ENCODE data around the gene KCNN3.

Gene KCNN3

GRCh38 chr1:154813846-154814505 is 56.1 kb downstream of the KCNN3 start:
- DNase-seq (ENCODE audit: low spot score), result no peak

GRCh38 chr1:154813300-154813816 is 56.7 kb downstream of the KCNN3 start:
- no peak for DNase-seq (ENCODE audit: low spot score)

- DNase-seq (ENCODE audit: low spot score), result no peak
These were observed 57.2 kb downstream of the KCNN3 start for GRCh38 chr1:154812877-154813276.

- no peak for DNase-seq (ENCODE audit: low spot score)
These were observed 59.5 kb downstream of the KCNN3 start for GRCh38 chr1:154810571-154810970.

- DNase-seq (ENCODE audit: low spot score), result peak; percentile 82
These were observed 60.4 kb downstream of the KCNN3 start for GRCh38 chr1:154809436-154810413.

- DNase-seq (ENCODE audit: low spot score), result no peak
These were observed 61.2 kb downstream of the KCNN3 start for GRCh38 chr1:154808909-154809262.

GRCh38 chr1:154808261-154808908 is 61.7 kb downstream of the KCNN3 start:
- DNase-seq (ENCODE audit: low spot score), result no peak

DNA sequence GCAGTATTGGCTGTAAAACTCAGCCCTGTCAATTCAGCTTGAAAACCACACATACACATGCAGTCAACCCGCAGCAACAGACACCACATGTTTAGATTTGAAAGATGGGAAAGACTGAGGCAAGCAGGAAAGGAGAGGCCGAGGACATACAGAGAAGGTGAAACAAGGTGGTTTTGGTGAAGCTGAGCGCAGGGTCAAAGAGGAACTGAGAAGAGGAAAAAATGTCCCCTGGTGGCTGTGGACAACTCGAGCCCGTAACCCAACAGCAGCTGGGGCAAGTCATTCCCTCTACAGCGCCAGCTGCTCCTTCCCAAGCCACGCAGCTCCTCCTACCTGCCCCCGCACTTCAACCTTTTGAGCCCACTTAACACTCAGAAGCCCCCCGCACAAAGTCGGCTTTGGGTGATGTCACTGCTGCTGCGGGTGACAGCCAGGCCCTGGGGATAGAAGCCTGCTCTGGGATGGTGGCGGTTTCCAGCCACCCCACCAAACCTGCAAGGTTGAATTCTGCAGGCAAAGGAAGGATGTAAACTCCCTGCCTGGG is 63.0 kb downstream of the KCNN3 start:
- DNase-seq (ENCODE audit: low spot score), result no peak

GRCh38 chr1:154806333-154806732 is 63.7 kb downstream of the KCNN3 start:
- DNase-seq (ENCODE audit: low spot score), result no peak

DNA sequence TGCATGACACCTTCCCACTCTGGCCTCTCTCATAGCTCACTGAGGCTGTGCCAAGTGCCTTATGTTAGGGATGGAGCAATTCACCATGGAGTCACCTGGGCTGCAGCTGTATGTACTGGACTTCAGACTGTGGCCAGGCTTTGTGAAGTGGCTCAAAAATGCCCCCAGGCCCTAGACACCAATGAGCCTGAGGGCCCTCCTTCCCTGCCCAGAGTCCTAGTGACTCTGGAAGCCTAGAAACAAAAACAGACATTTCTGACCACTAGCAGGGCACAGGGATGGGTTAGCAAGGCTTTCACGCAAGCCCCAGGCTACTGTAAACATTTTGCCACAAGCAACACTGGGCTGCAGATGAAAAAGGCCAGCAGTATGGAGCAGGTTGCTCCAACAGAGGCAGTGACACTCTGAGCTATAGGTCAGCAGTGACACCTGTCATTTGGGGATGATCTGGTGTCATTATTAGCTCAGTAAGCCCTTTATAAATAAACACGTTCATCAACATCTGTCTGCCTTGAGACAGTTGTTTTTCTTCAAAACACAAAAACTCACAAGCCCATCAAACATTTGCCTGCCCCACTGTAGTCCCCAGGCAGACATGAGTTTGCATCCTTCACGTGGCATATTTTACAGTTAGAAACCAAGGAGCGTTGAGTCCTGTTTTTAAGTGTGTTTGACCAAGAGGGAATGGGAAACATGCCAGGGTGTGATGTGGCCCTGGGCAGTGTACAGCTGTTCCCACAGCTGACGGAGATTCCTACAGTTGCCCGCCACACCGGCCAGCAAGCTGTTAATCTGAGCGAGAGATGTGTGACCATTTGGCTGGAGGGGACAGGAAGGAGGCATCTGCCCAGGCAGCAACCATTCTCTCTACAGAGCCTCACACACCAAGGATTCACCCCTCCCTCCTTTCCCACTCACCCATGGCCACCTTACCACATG is 66.8 kb downstream of the KCNN3 start:
- DNase-seq (ENCODE audit: low spot score), result no peak

- DNase-seq (ENCODE audit: low spot score), result no peak
These were observed 67.6 kb downstream of the KCNN3 start for GRCh38 chr1:154802336-154802969.

DNA sequence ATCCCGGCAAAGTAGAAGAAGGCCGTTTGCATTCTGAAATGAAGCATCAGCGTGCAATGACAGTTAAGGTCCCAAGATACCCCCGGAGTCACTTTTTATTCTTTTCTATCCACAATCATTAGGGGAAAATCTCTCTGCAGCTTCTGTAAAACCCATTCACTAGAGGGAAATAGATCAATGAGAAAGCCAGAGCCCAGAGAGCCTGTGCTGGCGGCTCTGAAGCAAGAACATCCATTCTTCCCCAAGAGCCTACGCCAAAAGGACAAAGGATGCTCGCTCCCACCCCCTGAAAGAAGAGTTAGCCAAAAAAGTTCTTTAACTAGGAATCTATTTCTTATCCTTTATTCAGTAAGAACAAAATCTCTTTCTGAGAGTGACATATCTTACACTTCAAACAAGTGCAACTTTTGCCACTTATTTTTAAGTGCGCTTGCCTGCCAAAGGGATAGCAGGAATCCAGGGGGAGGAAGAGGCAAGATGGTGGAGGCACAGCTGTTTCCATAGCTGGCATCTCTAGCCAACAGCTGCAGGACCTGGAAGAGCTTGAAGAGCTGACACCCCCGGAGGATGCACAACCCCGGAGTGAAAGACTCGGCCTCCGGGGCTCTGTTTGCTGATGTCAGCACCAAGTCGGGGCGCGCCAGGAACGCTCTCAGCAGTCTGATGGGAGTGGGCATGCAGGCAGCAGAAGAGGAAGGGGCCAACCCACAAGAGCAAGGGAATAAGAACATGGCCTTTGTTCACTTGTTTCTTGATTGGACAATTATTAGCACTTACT is 68.7 kb downstream of the KCNN3 start:
- DNase-seq (ENCODE audit: low spot score), result no peak

GRCh38 chr1:154799188-154799587 is 70.9 kb downstream of the KCNN3 start:
- no peak for DNase-seq (ENCODE audit: low spot score)

GRCh38 chr1:154798645-154799044 is 71.4 kb downstream of the KCNN3 start:
- DNase-seq (ENCODE audit: low spot score), result no peak

GRCh38 chr1:154797175-154797574 is 72.9 kb downstream of the KCNN3 start:
- no peak for DNase-seq (ENCODE audit: low spot score)

GRCh38 chr1:154796303-154796892 is 73.7 kb downstream of the KCNN3 start:
- DNase-seq (ENCODE audit: low spot score), result no peak

- DNase-seq (ENCODE audit: low spot score), result no peak
These were observed 75.5 kb downstream of the KCNN3 start for GRCh38 chr1:154794608-154795007.

DNA sequence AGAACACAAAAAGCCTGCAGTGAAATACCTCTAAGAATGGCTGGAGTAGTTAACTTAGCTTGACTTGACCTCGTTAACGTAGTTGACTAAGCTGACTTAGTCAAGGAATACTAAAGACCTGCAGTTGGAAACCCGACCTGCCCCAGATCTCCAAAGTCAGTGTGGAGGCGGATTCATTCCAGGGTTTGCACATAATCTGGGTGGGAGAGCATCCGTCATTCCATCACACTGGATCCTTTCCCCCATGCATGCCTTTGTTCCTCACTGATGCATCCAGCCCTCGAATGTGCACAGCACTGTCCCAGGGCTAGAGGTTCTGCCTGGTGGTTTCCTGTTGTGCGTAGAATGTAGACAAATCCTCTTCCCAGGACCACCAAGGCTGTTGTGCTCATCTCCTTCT is 76.4 kb downstream of the KCNN3 start:
- DNase-seq (ENCODE audit: low spot score), result no peak

GRCh38 chr1:154792899-154793298 is 77.2 kb downstream of the KCNN3 start:
- no peak for DNase-seq (ENCODE audit: low spot score)
